ENCODE data around the gene VPS13D. TPM values are rescaled to one million over a fixed set of nuclear protein-coding genes. Genes with fewer than 3 reads are reported as not detected.

The VPS13D gene
- total RNA-seq, 1 donor, result 52.4 TPM

GRCh38 chr1:12191242-12192032 is 38.4 kb upstream of the VPS13D start:
- Histone ChIP-seq H3K4me1 (ENCODE audit: insufficient read depth, low read length) (peaks cover 51% of the 10 kb centered on the region), H3K4me3 (ENCODE audit: low read length) (no peak overlapping the region), H3K9me3 (ENCODE audit: low read depth, low read length) (no peaks in the 10 kb centered on the region), H3K27me3 (ENCODE audit: insufficient read depth, low read length) (no peaks in the 10 kb centered on the region)

DNA sequence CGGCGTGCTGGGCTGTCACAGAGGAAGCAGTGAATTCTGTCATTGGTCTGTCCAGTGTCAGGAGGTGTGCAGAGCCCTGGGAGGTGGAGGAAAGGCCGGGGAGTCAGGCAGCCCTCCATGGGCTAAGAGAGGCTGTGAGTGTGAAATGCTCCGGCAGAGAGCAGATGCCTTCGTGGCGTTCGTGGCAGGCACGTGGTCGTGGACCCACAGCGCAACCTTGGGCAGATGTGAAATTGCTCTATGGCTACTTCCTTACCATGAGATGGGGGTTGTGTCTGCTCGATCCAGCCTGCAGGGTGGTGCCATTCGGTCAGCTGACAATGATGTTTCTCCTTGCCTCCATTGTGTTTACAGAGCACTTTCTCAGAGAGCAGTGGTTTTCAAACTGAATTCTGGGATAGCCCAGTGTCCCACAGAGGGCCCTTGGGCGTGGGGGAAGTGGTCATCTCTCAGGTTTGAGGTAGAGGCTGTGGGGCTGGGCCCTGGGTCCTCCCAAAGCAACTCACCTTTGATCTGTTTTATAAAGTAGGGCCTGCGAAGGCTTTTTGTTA is 35.1 kb upstream of the VPS13D start:
- no peak overlapping the region for H3K4me3 ChIP-seq (ENCODE audit: low read length)
- H3K4me1 ChIP-seq (ENCODE audit: insufficient read depth, low read length), result peaks cover 51% of the 10 kb centered on the region
- H3K27me3 ChIP-seq (ENCODE audit: insufficient read depth, low read length), result no peaks in the 10 kb centered on the region
- no peaks in the 10 kb centered on the region for H3K9me3 ChIP-seq (ENCODE audit: low read depth, low read length)

DNA sequence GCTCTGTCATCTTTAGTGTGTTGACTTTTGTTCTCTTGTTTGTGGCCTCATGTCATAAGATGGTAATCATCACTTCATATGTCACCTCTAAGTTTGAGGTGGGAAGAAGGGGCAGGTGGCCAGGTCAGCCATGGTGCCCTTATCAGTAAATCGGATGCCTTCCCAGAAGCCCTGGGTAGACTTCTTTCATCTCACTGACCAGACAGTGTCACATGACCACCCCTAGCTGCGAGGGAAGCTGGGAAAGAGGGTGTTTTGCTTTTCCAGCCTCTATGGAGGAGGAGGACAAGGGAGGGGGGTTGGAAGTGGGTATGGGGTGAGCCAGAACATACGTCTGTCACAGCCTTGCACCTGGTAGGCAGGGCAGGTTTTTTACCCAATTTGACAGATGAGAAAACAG is 34.4 kb upstream of the VPS13D start:
- Histone ChIP-seq H3K9me3 (ENCODE audit: low read depth, low read length) (no peaks in the 10 kb centered on the region), H3K27me3 (ENCODE audit: insufficient read depth, low read length) (no peaks in the 10 kb centered on the region), H3K4me3 (ENCODE audit: low read length) (no peak overlapping the region), H3K4me1 (ENCODE audit: insufficient read depth, low read length) (peaks cover 54% of the 10 kb centered on the region)

GRCh38 chr1:12196641-12197482 is 33.0 kb upstream of the VPS13D start:
- H3K4me1 ChIP-seq (ENCODE audit: insufficient read depth, low read length), result peaks cover 65% of the 10 kb centered on the region
- no peaks in the 10 kb centered on the region for H3K27me3 ChIP-seq (ENCODE audit: insufficient read depth, low read length)
- no peak overlapping the region for H3K4me3 ChIP-seq (ENCODE audit: low read length)
- no peaks in the 10 kb centered on the region for H3K9me3 ChIP-seq (ENCODE audit: low read depth, low read length)

GRCh38 chr1:12197483-12197880 is 32.3 kb upstream of the VPS13D start:
- peaks cover 70% of the 10 kb centered on the region for H3K4me1 ChIP-seq (ENCODE audit: insufficient read depth, low read length)
- H3K4me3 ChIP-seq (ENCODE audit: low read length), result no peak overlapping the region
- H3K9me3 ChIP-seq (ENCODE audit: low read depth, low read length), result no peaks in the 10 kb centered on the region
- no peaks in the 10 kb centered on the region for H3K27me3 ChIP-seq (ENCODE audit: insufficient read depth, low read length)

DNA sequence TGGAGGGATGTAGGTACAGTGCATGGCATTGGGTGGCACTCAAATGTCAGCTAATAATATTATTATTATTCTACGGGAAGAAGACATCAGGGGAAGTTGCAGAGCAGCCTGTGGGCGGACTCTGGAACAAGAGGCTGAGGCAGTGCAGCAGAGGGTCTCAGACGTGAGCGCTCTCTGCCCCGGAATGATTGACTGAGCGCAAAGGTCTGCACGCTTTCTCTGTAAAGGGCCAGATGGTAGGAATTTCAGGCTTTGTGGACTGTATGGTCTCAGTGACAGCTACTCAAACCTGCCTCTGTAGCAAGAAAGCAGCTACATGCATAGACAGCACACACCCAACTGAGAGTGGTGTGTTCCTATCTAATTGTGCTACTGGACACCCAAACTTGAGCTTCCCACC is 29.6 kb upstream of the VPS13D start:
- H3K27me3 ChIP-seq (ENCODE audit: insufficient read depth, low read length), result no peaks in the 10 kb centered on the region
- peaks cover 64% of the 10 kb centered on the region for H3K4me1 ChIP-seq (ENCODE audit: insufficient read depth, low read length)
- no peak overlapping the region for H3K4me3 ChIP-seq (ENCODE audit: low read length)
- H3K9me3 ChIP-seq (ENCODE audit: low read depth, low read length), result no peaks in the 10 kb centered on the region

DNA sequence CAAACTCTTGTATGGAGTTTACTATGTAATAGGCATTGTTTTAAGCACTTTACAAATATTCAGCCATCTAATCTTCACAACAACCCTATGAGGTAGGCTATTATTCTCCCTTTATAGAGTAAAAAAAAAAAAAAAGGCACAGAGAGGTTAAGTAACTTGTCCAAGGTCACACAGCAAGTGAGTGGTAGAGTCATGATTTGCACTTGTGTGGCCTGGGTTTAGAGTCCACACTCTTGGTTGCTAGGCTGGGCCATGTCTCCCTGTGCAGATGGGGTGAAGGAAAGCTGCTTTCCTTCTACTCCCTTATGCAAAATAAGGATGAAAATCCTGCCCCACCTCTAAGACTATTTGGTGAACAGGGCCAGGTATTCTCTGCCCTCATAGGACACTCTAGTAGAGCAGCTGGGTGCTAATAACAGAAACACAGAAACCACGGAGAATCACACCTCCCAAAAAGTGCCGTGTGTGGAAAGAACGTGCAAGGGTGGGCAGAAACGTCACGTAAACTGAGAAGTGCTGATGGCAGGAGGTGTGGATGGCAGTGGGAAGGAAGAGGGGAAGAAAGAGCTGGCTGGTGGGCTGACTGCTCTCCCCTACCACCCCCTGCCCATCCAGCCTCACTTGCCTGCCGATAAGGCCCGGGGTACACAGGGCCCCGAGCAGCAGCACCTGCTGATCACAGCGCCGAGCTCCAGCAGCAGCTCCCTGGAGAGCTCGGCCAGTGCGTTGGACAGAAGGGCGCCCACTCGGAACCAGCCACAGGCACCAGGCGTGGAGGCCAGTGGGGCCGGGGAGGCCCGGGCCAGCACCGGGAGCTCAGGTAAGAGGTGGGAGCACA is 28.3 kb upstream of the VPS13D start:
- Histone ChIP-seq H3K27me3 (ENCODE audit: insufficient read depth, low read length) (no peaks in the 10 kb centered on the region), H3K4me3 (ENCODE audit: low read length) (no peak overlapping the region)

DNA sequence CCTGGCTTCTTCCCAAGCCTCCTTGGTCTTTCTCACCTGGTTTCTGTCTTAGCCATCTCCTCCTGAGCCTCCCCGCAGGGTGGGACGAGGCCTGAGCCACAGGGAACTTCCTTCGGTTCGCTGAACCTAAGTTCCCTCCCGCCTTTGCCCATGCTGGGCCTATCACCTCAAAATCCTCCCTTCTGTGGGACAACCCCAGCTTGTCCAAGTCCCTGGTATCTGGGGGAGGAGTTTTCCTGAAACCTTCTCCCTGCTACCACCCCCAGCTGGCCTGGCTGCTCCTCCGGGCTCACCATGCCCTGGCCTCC is 27.7 kb upstream of the VPS13D start:
- no peaks in the 10 kb centered on the region for H3K9me3 ChIP-seq (ENCODE audit: low read depth, low read length)
- peaks cover 45% of the 10 kb centered on the region for H3K4me1 ChIP-seq (ENCODE audit: insufficient read depth, low read length)
- H3K4me3 ChIP-seq (ENCODE audit: low read length), result no peak overlapping the region
- no peaks in the 10 kb centered on the region for H3K27me3 ChIP-seq (ENCODE audit: insufficient read depth, low read length)

More for the DNA sequence above, 28.3 kb upstream of the VPS13D start:
- H3K4me1 ChIP-seq (ENCODE audit: insufficient read depth, low read length), result peaks cover 51% of the 10 kb centered on the region
- no peaks in the 10 kb centered on the region for H3K9me3 ChIP-seq (ENCODE audit: low read depth, low read length)

- Histone ChIP-seq H3K4me1 (ENCODE audit: insufficient read depth, low read length) (peaks cover 41% of the 10 kb centered on the region), H3K9me3 (ENCODE audit: low read depth, low read length) (no peaks in the 10 kb centered on the region), H3K27me3 (ENCODE audit: insufficient read depth, low read length) (no peaks in the 10 kb centered on the region), H3K4me3 (ENCODE audit: low read length) (no peak overlapping the region)
Observed at GRCh38 chr1:12202577-12202976, 27.3 kb upstream of the VPS13D start.

DNA sequence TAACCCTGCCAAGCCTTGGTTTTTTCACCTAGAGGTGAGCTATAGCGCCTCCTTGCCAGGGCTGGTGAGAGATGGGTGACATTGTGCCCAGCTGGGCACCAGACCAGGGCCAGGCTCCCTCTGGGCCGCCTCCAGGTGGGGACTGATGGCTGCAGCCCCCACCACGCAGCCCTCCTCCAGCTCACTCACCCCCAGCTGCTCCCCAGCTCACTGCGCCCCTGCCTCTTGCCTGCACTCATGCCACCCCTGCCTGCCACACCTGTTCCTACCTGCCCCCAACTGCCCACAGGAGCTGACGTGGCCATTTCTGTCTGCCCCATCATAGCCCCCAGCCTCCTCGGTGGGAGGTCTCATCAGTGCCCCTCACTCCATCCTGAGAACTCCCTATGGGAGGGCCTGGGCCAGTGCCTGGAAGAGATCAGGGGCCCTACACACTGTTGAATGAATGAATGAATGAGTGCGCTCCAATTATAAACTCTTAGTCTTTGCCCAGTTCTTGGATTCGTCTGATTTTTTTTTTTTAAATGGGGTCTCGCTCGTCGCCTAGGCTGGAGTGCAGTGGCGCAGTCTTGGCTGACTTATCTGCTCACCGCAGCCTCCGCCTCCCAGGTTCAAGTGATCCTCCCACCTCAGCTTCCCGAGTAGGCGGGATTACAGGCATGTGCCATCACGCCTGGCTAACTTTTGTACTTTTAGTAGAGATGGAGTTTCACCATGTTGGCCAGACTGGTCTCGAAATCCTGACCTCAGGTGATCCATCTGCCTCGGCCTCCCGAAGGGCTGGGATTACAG is 26.4 kb upstream of the VPS13D start:
- H3K4me3 ChIP-seq (ENCODE audit: low read length), result no peak overlapping the region
- no peaks in the 10 kb centered on the region for H3K27me3 ChIP-seq (ENCODE audit: insufficient read depth, low read length)
- H3K9me3 ChIP-seq (ENCODE audit: low read depth, low read length), result no peaks in the 10 kb centered on the region
- H3K4me1 ChIP-seq (ENCODE audit: insufficient read depth, low read length), result peaks cover 41% of the 10 kb centered on the region

- Histone ChIP-seq H3K27me3 (ENCODE audit: insufficient read depth, low read length) (no peaks in the 10 kb centered on the region), H3K9me3 (ENCODE audit: low read depth, low read length) (no peaks in the 10 kb centered on the region), H3K4me3 (ENCODE audit: low read length) (no peak overlapping the region), H3K4me1 (ENCODE audit: insufficient read depth, low read length) (peaks cover 48% of the 10 kb centered on the region)
Observed at GRCh38 chr1:12204140-12204539, 25.7 kb upstream of the VPS13D start.

GRCh38 chr1:12204754-12205658 is 24.8 kb upstream of the VPS13D start:
- Histone ChIP-seq H3K4me3 (ENCODE audit: low read length) (no peak overlapping the region), H3K9me3 (ENCODE audit: low read depth, low read length) (no peaks in the 10 kb centered on the region), H3K4me1 (ENCODE audit: insufficient read depth, low read length) (peaks cover 57% of the 10 kb centered on the region), H3K27me3 (ENCODE audit: insufficient read depth, low read length) (no peaks in the 10 kb centered on the region)

DNA sequence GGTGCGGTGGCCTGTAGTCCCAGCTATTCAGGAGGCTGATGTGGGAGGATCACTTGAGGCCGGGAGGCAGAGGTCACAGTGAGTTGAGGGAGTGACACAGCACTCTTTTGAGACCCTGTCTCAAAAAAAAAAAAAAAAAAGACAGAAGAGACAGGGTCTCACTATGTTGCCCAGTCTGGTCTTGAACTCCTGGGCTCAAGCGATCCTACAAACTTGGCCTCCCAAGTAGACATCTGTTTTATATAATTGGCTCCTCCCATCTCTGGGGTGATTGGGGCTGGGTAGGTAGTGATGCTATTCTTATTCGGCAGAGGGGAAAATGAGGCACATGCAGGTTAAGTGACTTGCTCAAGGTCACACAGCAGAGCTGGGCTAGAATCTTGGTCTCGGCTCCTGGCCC is 23.6 kb upstream of the VPS13D start:
- Histone ChIP-seq H3K27me3 (ENCODE audit: insufficient read depth, low read length) (no peaks in the 10 kb centered on the region), H3K9me3 (ENCODE audit: low read depth, low read length) (no peaks in the 10 kb centered on the region), H3K4me1 (ENCODE audit: insufficient read depth, low read length) (peaks cover 61% of the 10 kb centered on the region), H3K4me3 (ENCODE audit: low read length) (no peak overlapping the region)

Measured in mononuclear cell (primary cell).